Loucy (cell line): ENCODE results near the gene MYCBP.

ENCODE experiments used
- CTCF ChIP-seq: fragments of 200-600 bp; sonication (generic); conservative IDR thresholded peaks from 2 replicates; pipeline ENCODE4 v1.5.1; 2014; ENCODE audit warnings: mild to moderate bottlenecking, antibody characterized with exemption, low read length
- EZH2phosphoT487 ChIP-seq: fragments of 200-600 bp; IDR thresholded peaks from 2 replicates; pipeline ENCODE4 v1.6.1; 2018; ENCODE audit warnings: antibody characterized with exemption, mild to moderate bottlenecking, moderate library complexity, borderline replicate concordance

- no peak for TF ChIP-seq CTCF
- no peak for TF ChIP-seq EZH2phosphoT487
Measured at GRCh38 chr1:38820860-38821259, 52.3 kb downstream of the MYCBP start.
